Measurements from ENCODE around the gene EXOSC1. TPM values are rescaled to one million over a fixed set of nuclear protein-coding genes. Genes with fewer than 3 reads are reported as not detected.

EXOSC1 gene
- total and polyA plus RNA-seq, 4 donors, result 11.2 to 25.9 (median 14.5) TPM

GRCh38 chr10:97390091-97390490 lies 55.7 kb downstream of the EXOSC1 start:
- peaks cover 7 to 45% (median 10%) of the 10 kb centered on the region in 4 donors for H3K36me3 ChIP-seq (ENCODE audit: control insufficient read depth in 4 of 4, insufficient read depth in 3 of 4, low read depth in 1 of 4, low read length in 3 of 4)
- WGBS, result 93% methylated on average over 5 of the region's 5 CpGs

More at GRCh38 chr10:97390091-97390490, 55.7 kb downstream of the EXOSC1 start:
- TF ChIP-seq SP1 (IDR thresholded peaks at IDR 0.05), result no peak
- no peak for TF ChIP-seq HNF4G (IDR thresholded peaks at IDR 0.05)
- TF ChIP-seq, protein P1, sequence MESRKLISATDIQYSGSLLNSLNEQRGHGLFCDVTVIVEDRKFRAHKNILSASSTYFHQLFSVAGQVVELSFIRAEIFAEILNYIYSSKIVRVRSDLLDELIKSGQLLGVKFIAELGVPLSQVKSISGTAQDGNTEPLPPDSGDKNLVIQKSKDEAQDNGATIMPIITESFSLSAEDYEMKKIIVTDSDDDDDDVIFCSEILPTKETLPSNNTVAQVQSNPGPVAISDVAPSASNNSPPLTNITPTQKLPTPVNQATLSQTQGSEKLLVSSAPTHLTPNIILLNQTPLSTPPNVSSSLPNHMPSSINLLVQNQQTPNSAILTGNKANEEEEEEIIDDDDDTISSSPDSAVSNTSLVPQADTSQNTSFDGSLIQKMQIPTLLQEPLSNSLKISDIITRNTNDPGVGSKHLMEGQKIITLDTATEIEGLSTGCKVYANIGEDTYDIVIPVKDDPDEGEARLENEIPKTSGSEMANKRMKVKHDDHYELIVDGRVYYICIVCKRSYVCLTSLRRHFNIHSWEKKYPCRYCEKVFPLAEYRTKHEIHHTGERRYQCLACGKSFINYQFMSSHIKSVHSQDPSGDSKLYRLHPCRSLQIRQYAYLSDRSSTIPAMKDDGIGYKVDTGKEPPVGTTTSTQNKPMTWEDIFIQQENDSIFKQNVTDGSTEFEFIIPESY (IDR thresholded peaks at IDR 0.05), result no peak
- no peak for TF ChIP-seq HNF4A (conservative IDR thresholded peaks at IDR 0.05)
- no peak for TF ChIP-seq NR2F2 (IDR thresholded peaks at IDR 0.05)
- TF ChIP-seq JUND (IDR thresholded peaks at IDR 0.05), result no peak
- no peak for TF ChIP-seq RAD21 (IDR thresholded peaks at IDR 0.05)
- no peak for TF ChIP-seq RXRA (IDR thresholded peaks at IDR 0.05)
- no peak for TF ChIP-seq FOXA1 (IDR thresholded peaks at IDR 0.05)
- TF ChIP-seq EGR1 (IDR thresholded peaks at IDR 0.05; ENCODE audit: low read depth in 2 of 2), result no peak
- TF ChIP-seq ATF3 (IDR thresholded peaks at IDR 0.05), result no peak
- no peak for TF ChIP-seq MAX (IDR thresholded peaks at IDR 0.05)
- TF ChIP-seq, protein P2, sequence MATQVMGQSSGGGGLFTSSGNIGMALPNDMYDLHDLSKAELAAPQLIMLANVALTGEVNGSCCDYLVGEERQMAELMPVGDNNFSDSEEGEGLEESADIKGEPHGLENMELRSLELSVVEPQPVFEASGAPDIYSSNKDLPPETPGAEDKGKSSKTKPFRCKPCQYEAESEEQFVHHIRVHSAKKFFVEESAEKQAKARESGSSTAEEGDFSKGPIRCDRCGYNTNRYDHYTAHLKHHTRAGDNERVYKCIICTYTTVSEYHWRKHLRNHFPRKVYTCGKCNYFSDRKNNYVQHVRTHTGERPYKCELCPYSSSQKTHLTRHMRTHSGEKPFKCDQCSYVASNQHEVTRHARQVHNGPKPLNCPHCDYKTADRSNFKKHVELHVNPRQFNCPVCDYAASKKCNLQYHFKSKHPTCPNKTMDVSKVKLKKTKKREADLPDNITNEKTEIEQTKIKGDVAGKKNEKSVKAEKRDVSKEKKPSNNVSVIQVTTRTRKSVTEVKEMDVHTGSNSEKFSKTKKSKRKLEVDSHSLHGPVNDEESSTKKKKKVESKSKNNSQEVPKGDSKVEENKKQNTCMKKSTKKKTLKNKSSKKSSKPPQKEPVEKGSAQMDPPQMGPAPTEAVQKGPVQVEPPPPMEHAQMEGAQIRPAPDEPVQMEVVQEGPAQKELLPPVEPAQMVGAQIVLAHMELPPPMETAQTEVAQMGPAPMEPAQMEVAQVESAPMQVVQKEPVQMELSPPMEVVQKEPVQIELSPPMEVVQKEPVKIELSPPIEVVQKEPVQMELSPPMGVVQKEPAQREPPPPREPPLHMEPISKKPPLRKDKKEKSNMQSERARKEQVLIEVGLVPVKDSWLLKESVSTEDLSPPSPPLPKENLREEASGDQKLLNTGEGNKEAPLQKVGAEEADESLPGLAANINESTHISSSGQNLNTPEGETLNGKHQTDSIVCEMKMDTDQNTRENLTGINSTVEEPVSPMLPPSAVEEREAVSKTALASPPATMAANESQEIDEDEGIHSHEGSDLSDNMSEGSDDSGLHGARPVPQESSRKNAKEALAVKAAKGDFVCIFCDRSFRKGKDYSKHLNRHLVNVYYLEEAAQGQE (IDR thresholded peaks at IDR 0.05), result no peak
- no peak for TF ChIP-seq YY1 (IDR thresholded peaks at IDR 0.05)
- no peak for TF ChIP-seq TAF1 (conservative IDR thresholded peaks at IDR 0.05)
- TF ChIP-seq FOXA2 (IDR thresholded peaks at IDR 0.05), result no peak
- no peak for TF ChIP-seq GABPA (IDR thresholded peaks at IDR 0.05 in 1 of 2, conservative IDR thresholded peaks at IDR 0.05 in 1 of 2)
- no peak for TF ChIP-seq CTCF (IDR thresholded peaks at IDR 0.05; ENCODE audit: low read depth, low read length, missing input control)
- Histone ChIP-seq H3K27me3 (ENCODE audit: control insufficient read depth in 4 of 4, insufficient read depth in 4 of 4, low read length in 3 of 4) (no peaks in the 10 kb centered on the region), H3K9ac (ENCODE audit: low read depth in 1 of 2, low read length in 2 of 2) (no peak overlapping the region), H3K27ac (ENCODE audit: low read depth in 1 of 2, low read length in 2 of 2) (no peak overlapping the region), H3K4me1 (ENCODE audit: control insufficient read depth in 4 of 4, insufficient read depth in 4 of 4, low read length in 3 of 4) (no peaks in the 10 kb centered on the region), H3K4me3 (ENCODE audit: low read depth in 1 of 3, low read length in 3 of 3) (no peak overlapping the region), H3K9me3 (ENCODE audit: control insufficient read depth in 4 of 4, low read length in 3 of 4) (no peaks in the 10 kb centered on the region)
- no peak for DNase-seq (ENCODE audit: low spot score)

Measured in liver (tissue), 9 donors.